GM23338 (cell line): ENCODE results near the gene PPP1R3F.

Experiments
- CREB1 ChIP-seq: fragments of 250-450 bp; sonication (Bioruptor Pico); IDR thresholded peaks from 2 replicates; pipeline ENCODE4 v1.5.0; 2020; ENCODE audit warnings: low read depth, mild to moderate bottlenecking, moderate library complexity
- EZH2 ChIP-seq: fragments of 200-600 bp; sonication (generic); IDR thresholded peaks from one replicate; pipeline ENCODE4 v1.8.0; 2017; ENCODE audit warnings: antibody characterized with exemption, mild to moderate bottlenecking, low read depth; ENCODE audit not compliant: unreplicated experiment
- EZH2phosphoT487 ChIP-seq: fragments of 200-600 bp; sonication (generic); IDR thresholded peaks from one replicate; pipeline ENCODE4 v1.8.1; 2018; ENCODE audit warnings: antibody characterized with exemption; ENCODE audit not compliant: unreplicated experiment
- JUNB ChIP-seq: IDR thresholded peaks from one replicate; pipeline ENCODE4 v1.6.1; 2016; ENCODE audit warnings: antibody characterized with exemption; ENCODE audit not compliant: unreplicated experiment
- NANOG ChIP-seq: IDR thresholded peaks from 2 replicates; pipeline ENCODE4 v1.6.1; 2016; ENCODE audit warnings: antibody characterized with exemption, borderline replicate concordance
- POLR2AphosphoS5 ChIP-seq: IDR thresholded peaks from 2 replicates; pipeline ENCODE4 v1.6.1; 2016; ENCODE audit warnings: antibody characterized with exemption, low read depth
- STAT1 ChIP-seq: IDR thresholded peaks from one replicate; pipeline ENCODE4 v1.6.1; 2016; ENCODE audit warnings: antibody characterized with exemption; ENCODE audit not compliant: unreplicated experiment
- ZNF114 ChIP-seq: fragments of 250-450 bp; sonication (Bioruptor Pico); IDR thresholded peaks from 2 replicates; pipeline ENCODE4 v1.5.0; 2020; ENCODE audit warnings: mild to moderate bottlenecking, moderate library complexity
- ZNF331 ChIP-seq: fragments of 250-450 bp; sonication (Bioruptor Pico); IDR thresholded peaks from 2 replicates; pipeline ENCODE4 v1.5.0; 2020; ENCODE audit warnings: low read depth, mild to moderate bottlenecking, moderate library complexity
- TF ChIP-seq, protein P1 (sequence below), 2 experiments: fragments of 200-600 bp in 1 of 2; sonication (generic) in 1 of 2; conservative IDR thresholded peaks; 2 replicates each; pipeline versions ENCODE4 v1.5.1 to v1.6.1; 2016 to 2017; ENCODE audit warnings: antibody characterized with exemption in 2 of 2, low read depth in 2 of 2, mild to moderate bottlenecking in 2 of 2, moderate library complexity in 1 of 2
- TF ChIP-seq, protein P2 (sequence below): IDR thresholded peaks from one replicate; pipeline ENCODE4 v1.6.1; 2018; ENCODE audit warnings: antibody characterized with exemption; ENCODE audit not compliant: unreplicated experiment
- TF ChIP-seq, protein P3 (sequence below): IDR thresholded peaks from 2 replicates; pipeline ENCODE4 v1.6.1; 2016; ENCODE audit warnings: antibody characterized with exemption

- TF ChIP-seq, protein P1, sequence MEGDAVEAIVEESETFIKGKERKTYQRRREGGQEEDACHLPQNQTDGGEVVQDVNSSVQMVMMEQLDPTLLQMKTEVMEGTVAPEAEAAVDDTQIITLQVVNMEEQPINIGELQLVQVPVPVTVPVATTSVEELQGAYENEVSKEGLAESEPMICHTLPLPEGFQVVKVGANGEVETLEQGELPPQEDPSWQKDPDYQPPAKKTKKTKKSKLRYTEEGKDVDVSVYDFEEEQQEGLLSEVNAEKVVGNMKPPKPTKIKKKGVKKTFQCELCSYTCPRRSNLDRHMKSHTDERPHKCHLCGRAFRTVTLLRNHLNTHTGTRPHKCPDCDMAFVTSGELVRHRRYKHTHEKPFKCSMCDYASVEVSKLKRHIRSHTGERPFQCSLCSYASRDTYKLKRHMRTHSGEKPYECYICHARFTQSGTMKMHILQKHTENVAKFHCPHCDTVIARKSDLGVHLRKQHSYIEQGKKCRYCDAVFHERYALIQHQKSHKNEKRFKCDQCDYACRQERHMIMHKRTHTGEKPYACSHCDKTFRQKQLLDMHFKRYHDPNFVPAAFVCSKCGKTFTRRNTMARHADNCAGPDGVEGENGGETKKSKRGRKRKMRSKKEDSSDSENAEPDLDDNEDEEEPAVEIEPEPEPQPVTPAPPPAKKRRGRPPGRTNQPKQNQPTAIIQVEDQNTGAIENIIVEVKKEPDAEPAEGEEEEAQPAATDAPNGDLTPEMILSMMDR (conservative IDR thresholded peaks at IDR 0.05; ENCODE audit: low read depth in 2 of 2), result no peak
- no peak for TF ChIP-seq EZH2
- TF ChIP-seq POLR2AphosphoS5, result no peak
- no peak for TF ChIP-seq CREB1 (CRISPR knock-in tag)
- TF ChIP-seq JUNB, result no peak
- no peak for TF ChIP-seq STAT1
- TF ChIP-seq EZH2phosphoT487, result no peak
- TF ChIP-seq, protein P2, sequence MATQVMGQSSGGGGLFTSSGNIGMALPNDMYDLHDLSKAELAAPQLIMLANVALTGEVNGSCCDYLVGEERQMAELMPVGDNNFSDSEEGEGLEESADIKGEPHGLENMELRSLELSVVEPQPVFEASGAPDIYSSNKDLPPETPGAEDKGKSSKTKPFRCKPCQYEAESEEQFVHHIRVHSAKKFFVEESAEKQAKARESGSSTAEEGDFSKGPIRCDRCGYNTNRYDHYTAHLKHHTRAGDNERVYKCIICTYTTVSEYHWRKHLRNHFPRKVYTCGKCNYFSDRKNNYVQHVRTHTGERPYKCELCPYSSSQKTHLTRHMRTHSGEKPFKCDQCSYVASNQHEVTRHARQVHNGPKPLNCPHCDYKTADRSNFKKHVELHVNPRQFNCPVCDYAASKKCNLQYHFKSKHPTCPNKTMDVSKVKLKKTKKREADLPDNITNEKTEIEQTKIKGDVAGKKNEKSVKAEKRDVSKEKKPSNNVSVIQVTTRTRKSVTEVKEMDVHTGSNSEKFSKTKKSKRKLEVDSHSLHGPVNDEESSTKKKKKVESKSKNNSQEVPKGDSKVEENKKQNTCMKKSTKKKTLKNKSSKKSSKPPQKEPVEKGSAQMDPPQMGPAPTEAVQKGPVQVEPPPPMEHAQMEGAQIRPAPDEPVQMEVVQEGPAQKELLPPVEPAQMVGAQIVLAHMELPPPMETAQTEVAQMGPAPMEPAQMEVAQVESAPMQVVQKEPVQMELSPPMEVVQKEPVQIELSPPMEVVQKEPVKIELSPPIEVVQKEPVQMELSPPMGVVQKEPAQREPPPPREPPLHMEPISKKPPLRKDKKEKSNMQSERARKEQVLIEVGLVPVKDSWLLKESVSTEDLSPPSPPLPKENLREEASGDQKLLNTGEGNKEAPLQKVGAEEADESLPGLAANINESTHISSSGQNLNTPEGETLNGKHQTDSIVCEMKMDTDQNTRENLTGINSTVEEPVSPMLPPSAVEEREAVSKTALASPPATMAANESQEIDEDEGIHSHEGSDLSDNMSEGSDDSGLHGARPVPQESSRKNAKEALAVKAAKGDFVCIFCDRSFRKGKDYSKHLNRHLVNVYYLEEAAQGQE, result no peak
- TF ChIP-seq NANOG, result no peak
- TF ChIP-seq ZNF331 (CRISPR knock-in tag), result no peak
- no peak for TF ChIP-seq ZNF114 (CRISPR knock-in tag)
- TF ChIP-seq, protein P3, sequence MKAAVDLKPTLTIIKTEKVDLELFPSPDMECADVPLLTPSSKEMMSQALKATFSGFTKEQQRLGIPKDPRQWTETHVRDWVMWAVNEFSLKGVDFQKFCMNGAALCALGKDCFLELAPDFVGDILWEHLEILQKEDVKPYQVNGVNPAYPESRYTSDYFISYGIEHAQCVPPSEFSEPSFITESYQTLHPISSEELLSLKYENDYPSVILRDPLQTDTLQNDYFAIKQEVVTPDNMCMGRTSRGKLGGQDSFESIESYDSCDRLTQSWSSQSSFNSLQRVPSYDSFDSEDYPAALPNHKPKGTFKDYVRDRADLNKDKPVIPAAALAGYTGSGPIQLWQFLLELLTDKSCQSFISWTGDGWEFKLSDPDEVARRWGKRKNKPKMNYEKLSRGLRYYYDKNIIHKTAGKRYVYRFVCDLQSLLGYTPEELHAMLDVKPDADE, result no peak
Observed at GRCh38 chrX:49257074-49257790, 12.4 kb upstream of the PPP1R3F start.
